ENCODE data around the gene RAD51AP1.
"Not testable (repeated sequence)": the region's sequence is repeated elsewhere in the genome, so short reads cannot be mapped to it uniquely, and the experiment has no call there.

Gene RAD51AP1, protein sequence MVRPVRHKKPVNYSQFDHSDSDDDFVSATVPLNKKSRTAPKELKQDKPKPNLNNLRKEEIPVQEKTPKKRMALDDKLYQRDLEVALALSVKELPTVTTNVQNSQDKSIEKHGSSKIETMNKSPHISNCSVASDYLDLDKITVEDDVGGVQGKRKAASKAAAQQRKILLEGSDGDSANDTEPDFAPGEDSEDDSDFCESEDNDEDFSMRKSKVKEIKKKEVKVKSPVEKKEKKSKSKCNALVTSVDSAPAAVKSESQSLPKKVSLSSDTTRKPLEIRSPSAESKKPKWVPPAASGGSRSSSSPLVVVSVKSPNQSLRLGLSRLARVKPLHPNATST

DNA sequence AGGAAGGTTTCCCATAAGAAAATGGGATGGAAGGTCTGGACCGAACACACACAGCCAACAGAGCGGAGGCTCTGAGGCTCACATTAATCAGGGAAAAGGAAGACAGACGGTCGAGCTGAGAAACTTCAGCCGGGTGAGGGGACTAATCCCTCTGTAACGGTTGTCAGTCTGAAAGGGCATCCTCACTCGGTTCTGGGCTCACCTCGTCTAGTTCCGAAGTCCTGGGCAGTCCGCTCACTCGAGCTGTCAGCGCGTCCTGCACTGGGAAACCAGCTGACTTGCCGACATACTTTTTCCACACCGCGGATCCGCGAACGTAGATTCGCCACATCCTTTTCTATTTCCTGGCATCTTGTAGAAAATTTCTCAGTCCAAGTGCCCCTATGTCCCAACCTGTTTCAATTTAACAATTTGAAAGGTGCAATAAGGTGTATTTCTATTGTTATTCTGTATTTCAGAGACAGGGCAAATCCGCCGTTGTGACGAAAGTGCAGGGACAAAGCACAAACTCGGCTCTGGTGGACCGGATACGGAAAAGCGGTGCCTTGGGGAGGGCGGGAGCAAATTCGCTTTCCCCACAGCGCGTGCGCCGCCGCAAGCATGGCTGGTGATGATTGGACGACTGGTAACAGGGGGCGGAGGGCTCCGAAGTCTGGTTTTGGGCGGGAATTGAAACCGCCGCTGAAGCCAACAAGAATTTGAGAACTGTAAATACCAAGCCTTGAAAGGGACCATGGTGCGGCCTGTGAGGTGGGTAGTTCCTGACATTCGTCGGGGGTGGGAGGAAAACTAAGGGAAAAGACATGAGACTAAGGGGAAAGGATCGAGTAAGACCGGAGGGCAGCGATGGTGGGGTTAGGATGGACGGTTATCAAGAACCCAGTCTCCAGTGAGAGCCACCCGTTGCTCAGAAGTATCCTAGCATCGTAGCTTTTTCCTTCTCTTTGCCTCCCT lies at the start of gene RAD51AP1:
RAD51AP1 (plus strand) TSS at position 684 of the 954 bp plus-strand sequence; CDS start at position 734, 50 bp downstream.
- peak; percentile 52 to 95 (median 90) for DNase-seq

DNA sequence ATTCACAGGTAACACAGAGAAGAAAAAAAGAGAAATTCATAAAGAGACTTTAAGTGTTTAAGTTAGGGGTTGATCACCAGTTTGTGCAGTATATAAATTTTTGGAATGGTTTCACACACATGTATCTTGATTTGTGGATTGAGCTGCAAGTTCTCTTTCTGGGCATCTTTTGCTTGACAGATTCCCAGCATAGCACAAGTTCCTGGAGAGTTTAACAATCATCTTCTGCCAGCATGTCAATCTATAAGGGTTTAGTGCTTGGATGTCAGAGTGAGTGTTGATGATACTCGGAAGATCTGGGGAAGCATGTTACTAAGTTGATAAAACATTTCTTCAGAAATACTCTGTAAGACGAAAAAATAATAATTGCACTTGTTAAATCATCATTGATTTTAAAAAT lies 49.1 kb upstream of the RAD51AP1 start:
- DNase-seq: no peak

DNA sequence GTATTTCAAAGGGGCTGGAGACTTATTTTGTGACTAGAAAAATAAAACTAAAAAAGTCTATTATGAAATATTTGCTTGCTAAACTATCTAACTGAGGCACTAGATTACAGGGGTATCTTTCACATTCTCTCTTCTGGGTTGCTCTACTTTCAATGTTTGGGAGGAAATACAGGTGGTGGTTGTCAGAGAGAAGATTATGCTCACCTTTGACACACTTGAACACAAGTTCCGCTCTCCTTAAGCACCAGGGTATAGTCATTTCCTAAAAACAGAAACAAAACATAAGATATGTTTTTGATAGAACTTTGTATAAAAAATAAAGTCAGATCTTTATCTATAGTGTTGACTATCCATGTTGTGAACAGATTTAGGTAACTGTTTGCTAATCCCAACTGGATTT lies 47.7 kb upstream of the RAD51AP1 start:
- no peak for DNase-seq

DNA sequence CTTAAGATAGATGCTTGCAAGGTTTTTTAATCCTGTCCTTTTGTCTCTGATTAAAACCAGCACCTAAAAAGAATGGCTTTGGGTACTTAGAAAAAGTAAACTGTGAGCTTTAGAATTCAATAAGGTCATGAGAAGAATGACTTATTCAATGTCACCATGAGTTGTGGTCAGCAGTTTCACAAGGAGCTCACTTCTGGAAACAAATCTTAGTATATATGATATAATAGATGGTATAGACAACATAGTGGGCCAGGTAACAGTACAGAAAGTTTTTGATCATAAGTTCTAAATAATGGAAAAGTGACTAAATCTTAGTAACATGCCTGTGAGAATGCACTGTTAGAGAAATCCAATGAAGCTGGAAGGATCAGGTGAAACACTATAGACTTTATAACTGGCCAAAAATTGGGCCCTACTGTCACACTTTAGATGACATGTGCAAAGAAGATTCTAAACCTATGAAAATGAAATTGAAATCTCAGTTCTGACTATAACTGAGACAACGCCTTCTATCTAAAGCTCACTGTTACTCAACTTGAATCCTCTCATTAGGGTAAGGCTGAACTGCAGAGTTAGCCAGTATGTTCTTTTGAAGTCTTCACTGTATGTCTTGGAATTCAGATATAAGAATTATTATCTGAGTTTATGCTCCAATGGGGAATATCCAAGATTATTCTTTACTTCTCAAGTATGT lies 42.4 kb upstream of the RAD51AP1 start:
- no peak for DNase-seq

DNA sequence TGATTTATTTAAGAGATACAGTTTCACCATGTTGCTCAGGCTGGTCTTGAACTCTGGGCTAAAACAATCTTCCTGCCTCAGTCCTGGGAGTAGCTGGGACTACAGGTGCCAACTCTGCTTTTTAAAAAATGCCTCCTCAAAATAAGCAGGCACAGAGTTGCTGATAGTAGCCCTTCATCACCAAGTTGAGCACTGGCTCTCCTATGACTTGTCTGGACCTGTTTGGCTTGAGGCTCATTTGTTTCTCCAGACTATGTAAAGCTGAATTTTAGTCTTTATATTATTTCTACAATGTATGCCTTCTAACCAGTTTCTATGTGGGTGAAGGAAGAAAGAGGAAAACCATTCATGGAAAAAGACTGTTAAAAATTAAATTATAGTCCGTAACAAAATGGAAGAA lies 39.5 kb upstream of the RAD51AP1 start:
- no peak for DNase-seq

DNA sequence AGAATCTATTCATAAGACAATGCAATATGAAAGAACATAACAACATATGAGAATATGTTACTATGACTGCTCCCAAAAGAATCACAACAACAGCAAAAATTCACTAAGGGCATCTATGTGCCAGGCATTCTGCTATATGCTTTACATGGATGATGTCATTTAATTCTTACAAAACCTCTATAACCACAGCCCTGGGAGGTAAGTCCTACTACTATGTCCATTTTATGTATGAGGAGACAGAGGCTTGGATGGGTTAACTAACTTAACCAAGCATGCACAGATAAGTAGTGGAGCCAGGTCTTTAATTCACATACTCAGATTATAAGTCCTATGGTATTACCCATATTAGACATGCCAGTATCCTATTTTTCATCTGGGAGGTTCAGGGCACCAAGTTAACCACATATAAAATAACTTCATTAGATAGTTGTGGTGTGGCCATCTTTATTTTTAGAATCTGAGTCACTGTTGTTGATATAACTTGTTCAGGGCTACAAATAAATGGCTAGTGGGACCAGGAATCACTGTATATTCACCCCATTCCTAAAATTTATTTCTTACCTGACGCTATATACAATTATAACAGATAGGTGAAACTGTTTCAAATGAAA lies 33.2 kb upstream of the RAD51AP1 start:
- DNase-seq: no peak

DNA sequence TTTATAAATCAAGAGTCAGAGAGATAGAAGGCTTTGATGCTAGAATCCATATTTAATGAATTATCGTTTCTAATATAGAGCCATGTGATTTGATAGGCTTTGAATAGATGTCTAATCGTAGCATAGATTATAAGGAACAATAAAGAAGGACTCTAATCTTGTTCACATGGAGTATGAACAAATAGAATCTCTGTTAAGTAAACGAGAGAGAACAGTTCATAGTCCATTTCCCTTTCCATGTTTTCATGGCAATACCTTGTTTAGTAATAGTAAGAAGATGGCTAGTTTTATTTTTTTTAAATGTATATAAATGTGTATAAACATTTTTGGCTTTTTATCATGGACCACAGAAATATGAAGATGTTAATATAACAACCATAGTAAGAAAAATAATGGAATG lies 32.3 kb upstream of the RAD51AP1 start:
- DNase-seq: no peak

DNA sequence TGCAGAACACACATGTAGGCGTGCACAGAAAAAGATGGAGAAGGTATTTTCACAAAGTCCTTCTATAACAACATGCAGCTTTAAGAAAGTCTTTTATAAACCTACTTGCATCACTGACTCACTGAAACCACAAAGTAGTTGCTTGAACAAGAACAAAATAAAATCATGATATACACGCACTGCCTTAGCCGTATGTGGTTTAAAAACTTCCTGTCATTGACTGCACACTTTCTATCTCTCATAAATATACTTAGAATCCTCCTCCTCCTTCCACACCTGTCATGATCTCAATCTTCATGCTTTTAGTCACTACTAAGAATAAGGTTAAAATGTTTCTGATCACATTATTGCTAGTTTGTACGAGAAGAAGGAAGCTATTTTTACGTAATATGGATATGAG lies 31.8 kb upstream of the RAD51AP1 start:
- DNase-seq: no peak

DNA sequence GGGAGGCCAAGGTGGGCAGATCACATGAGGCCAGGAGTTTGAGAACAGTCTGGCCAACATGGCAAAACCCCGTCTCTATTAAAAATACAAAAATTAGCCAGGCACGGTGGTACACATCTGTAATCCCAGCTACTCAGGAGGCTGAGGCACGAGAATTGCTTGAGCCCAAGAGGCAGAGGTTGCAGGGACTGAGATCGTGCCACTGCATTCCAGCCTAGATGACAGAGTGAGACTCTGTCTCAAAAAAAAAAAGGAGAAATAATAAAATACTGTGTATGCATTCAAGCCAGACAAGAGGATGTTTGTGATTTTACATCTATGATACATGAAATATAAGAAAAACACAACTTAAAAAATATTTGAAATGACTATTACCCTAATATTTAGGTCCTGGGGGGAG lies 30.2 kb upstream of the RAD51AP1 start:
- DNase-seq: not testable (repeated sequence)

DNA sequence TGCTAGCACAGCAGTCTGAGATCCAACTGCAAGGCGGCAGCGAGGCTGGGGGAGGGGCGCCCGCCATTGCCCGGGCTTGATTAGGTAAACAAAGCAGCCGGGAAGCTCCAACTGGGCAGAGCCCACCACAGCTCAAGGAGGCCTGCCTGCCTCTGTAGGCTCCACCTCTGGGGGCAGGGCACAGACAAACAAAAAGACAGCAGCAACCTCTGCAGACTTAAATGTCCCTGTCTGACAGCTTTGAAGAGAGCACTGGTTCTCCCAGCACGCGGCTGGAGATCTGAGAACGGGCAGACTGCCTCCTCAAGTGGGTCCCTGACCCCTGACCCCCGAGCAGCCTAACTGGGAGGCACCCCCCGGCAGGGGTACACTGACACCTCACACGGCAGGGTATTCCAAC lies 29.4 kb upstream of the RAD51AP1 start:
- not testable (repeated sequence) for DNase-seq

DNA sequence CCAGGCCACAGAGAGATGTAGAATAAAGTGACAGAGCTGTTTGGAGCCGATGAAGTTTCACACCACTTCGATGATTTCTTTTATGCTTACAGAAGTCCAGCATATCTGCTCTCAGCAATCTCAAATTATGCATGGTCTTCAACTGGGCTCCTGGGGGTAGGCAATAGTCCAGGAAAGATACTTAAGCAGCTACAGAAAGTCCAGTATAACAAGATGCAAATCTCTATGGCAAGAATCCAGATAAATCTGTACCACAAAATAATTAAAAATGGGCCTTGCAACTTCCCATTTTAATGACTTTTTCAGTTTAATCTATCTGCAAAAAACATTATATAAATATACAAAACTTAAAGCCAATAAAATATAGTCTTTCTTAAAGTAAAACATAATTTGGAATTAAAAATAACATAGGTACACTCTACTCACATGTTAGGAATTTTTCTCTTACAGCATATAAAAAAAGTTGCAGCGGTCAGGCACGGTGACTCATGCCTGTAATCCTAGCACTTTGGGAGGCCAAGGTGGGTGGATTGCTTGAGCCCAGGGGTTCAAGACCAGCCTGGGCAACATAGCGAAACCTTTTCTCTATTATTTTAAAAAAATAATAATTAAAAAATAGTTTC lies 20.5 kb upstream of the RAD51AP1 start:
- DNase-seq: no peak

DNA sequence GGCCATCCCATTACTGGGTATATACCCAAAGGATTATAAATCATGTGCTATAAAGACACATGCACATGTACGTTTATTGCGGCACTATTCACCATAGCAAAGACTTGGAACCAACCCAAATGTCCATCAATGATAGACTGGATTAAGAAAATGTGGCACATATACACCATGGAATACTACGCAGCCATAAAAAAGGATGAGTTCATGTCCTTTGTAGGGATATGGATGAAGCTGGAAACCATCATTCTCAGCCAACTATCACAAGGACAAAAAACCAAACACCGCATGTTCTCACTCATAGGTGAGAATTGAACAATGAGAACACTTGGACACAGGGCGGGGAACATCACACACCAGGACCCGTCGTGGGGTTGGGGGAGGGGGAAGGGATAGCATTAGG lies 15.2 kb upstream of the RAD51AP1 start:
- not testable (repeated sequence) for DNase-seq

DNA sequence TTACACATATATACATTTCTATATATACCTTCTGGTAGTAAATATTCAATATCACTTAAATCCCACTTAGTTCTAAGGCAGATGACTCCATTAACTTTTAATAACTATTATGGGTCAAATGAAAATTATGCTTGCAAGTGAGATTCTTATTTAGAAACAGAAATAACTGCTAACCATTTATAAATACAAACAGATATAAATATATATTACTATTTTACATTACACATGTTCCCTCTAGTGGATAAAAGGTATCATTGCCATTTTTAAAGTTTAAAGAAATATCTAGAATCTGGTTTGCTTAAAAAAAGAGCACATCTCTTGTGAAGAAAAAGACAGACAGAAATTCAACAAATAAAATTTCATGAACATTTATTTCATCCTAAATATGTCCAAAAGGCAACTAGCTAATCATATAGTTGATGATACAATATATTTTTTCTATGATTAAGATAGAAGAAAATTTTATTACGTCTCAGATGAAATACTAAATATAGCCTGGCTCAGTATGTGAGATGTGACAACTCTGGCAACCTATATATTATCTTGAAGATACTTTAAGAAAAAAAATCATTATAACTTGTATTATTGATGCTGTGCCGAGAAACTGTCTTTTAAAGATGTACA lies 11.7 kb upstream of the RAD51AP1 start:
- DNase-seq: no peak

DNA sequence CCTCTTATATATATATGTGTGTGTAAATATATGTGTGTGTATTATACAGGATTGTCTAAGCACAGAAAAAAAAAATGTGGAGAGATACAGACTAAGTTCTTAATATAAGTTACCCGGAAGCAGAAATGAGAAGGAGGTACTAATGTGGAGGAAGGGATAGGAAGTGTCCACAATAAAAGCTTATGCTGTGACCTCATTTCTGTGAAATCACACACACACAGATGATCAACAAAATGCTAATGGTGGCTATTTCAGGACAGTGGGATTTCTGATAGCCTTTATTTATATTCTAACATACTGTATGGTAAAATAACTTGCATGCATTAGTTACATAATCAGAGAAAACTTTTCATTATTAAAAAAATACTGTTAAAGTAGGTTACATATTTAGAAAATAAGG lies 8.5 kb upstream of the RAD51AP1 start:
- DNase-seq: no peak

DNA sequence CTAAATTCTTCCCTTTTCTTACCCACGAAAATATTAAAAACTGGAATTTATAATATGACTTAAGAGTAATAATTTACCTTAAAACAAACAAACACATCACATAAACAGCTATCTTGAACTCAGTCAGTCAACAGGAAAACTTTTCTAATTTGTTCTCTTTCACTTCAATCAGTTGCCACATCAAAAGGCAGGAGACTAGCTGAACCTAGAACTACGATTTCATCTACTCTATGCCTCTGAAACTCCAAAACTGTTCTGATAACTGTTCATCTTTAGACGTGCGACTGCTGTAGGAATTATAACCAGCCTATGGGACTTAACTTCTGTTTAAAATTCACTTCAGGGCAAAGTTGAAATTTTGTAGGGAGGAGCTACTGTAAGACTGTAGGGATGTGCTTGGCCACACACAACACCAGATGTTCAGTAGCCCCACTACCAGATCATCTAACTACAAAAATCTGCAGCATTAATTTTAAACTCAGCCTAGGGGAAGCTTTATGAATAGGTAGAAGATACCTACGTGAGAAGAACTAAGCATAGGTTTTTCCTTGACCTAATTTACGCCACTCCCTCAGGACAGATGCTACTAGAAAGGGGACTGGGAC lies 7.6 kb upstream of the RAD51AP1 start:
- no peak for DNase-seq

DNA sequence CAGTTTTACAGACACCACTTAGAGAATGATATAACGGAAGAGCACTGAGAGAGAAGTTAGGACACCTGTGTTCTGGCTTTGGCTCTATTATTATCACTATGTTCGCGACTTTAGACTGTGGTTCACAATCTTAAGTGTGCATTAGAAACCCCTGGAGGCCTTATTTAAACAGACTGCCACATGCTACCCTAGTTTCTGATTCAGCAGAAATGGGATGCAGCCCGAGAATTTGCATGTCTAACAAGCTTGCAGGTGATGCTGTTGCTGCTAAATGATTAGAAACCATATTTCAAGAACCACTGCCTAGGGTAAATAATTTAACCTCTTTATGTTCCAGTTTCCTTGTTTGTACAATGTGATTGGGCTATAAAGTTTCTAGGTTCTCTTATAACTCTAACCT lies 3.6 kb upstream of the RAD51AP1 start:
- no peak for DNase-seq

DNA sequence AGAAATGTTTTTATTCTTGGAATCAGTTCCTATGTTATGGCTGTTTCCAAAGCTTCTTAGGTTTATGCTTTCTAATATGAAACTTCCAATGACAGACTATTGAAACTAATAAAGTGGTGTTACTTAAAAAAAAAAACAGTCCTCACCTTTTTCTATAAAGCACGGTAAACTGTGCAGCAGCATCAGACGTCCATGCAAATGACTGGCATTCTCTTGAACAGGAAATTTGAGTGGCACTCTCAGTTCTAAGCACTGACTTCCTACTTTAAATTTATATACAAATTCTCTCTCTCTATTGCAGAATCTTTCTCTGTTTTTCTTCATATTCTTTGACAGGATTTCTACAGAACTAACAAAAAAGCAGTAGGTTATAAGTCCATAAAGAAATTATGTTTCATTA lies 2.8 kb upstream of the RAD51AP1 start:
- DNase-seq: no peak

DNA sequence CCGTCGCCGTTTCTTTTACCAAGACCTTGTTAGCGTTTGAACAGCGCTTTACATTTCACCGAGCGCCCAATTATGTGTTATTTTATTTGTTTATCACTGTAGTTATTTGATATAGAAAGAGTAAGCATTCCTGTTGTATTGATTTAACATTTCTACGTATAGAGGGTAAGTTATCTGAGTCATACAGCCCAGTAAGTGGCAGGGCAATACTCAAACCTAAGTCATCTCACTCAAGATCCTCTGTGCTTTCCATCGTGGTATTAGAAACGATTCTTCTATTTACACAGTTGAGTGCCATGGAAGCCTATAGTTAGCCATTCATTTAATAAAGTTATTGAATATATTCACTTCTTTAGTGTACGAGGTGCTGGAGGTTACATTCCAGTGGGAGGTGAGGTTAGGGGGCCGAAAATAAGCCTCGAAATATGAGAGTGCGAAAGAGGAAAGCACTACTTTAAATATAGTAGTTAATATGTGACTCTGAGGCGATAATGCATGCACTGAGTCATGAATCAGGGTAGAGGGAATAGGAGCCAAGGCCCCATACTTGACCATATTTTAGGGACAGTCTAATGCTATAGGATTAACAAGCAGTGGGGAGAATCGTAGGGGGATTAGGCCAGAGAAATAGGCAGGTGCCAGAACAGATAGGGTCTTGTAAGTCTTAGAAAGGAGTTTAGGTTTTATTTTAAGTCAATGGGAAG lies 629 bp downstream of the RAD51AP1 start:
- no peak for DNase-seq

DNA sequence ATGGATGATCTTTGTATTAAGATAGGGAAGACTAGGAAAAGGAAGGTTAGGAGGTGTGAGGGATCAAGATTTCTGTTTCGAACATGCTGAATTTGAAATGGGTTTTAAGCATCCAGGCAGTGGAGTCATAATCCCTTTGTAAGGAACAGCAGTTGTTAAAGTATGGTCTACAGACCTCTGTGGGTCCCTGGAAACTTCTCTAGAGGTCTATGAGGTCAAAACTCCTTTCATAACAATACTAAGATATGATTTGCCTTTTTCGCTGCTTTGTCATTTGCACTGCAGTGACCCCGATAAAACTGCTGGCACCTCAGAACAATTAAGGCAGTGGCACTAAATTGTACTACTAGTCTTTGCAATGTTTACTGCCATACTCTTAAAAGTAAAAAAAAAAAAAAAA lies 1.5 kb downstream of the RAD51AP1 start:
- DNase-seq: no peak

Measured in amygdala (tissue), 56 donors.